ENCODE measurements around the gene SCLY.
"Not testable (repeated sequence)": the region's sequence is repeated elsewhere in the genome, so short reads cannot be mapped to it uniquely, and the experiment has no call there.

The SCLY gene

GRCh38 chr2:238060542-238061314, at the start of gene SCLY:
SCLY (plus strand) TSS chr2:238061001; CDS start chr2:238061055, 54 bp downstream.
- peak; percentile 94 for DNase-seq

- DNase-seq: no peak
Observed at GRCh38 chr2:238013806-238014205, 47.0 kb upstream of the SCLY start.

- DNase-seq: no peak
Observed at GRCh38 chr2:238015705-238016104, 45.1 kb upstream of the SCLY start.

GRCh38 chr2:238016526-238016925, 44.3 kb upstream of the SCLY start:
- no peak for DNase-seq

GRCh38 chr2:238019962-238020361, 40.8 kb upstream of the SCLY start:
- DNase-seq: no peak

GRCh38 chr2:238020816-238021215, 40.0 kb upstream of the SCLY start:
- no peak for DNase-seq

GRCh38 chr2:238021327-238021726, 39.5 kb upstream of the SCLY start:
- no peak for DNase-seq

- no peak for DNase-seq
Observed at GRCh38 chr2:238022594-238023157, 38.1 kb upstream of the SCLY start.

GRCh38 chr2:238023608-238024007, 37.2 kb upstream of the SCLY start:
- DNase-seq: no peak

GRCh38 chr2:238024986-238025385, 35.8 kb upstream of the SCLY start:
- no peak for DNase-seq

GRCh38 chr2:238025741-238026360, 35.0 kb upstream of the SCLY start:
- no peak for DNase-seq

GRCh38 chr2:238027058-238027457, 33.7 kb upstream of the SCLY start:
- DNase-seq: no peak

- DNase-seq: no peak
Observed at GRCh38 chr2:238027591-238028415, 33.0 kb upstream of the SCLY start.

GRCh38 chr2:238029853-238030252, 30.9 kb upstream of the SCLY start:
- no peak for DNase-seq

GRCh38 chr2:238030422-238031155, 30.2 kb upstream of the SCLY start:
- DNase-seq: no peak

GRCh38 chr2:238031751-238032150, 29.1 kb upstream of the SCLY start:
- no peak for DNase-seq

- no peak for DNase-seq
Observed at GRCh38 chr2:238032755-238033337, 28.0 kb upstream of the SCLY start.

GRCh38 chr2:238033991-238034390, 26.8 kb upstream of the SCLY start:
- DNase-seq: not testable (repeated sequence)

GRCh38 chr2:238038203-238038602, 22.6 kb upstream of the SCLY start:
- no peak for DNase-seq

GRCh38 chr2:238039151-238039550, 21.6 kb upstream of the SCLY start:
- no peak for DNase-seq

GRCh38 chr2:238039985-238040384, 20.8 kb upstream of the SCLY start:
- DNase-seq: no peak

- no peak for DNase-seq
Observed at GRCh38 chr2:238040918-238041317, 19.9 kb upstream of the SCLY start.
